HG03432 (cell line): ENCODE measurements around the gene GALR3.
"Not testable (repeated sequence)": the region's sequence is repeated elsewhere in the genome, so short reads cannot be mapped to it uniquely, and the experiment has no call there.

Experiments used
- ATAC-seq: cut with Tn5 transposase; IDR thresholded peaks from one replicate; pipeline ENCODE4 v1.9.1; 2021; ENCODE audit warnings: mild to moderate bottlenecking, moderate library complexity; ENCODE audit not compliant: unreplicated experiment

The GALR3 gene

GRCh38 chr22:37823134-37823985, at the start of gene GALR3:
GALR3 (plus strand) TSS chr22:37823382; CDS start chr22:37823407, 25 bp downstream.
- ATAC-seq, result no peak

GRCh38 chr22:37774728-37775127, 48.5 kb upstream of the GALR3 start:
- no peak for ATAC-seq

GRCh38 chr22:37775785-37776638, 47.2 kb upstream of the GALR3 start:
- ATAC-seq, result no peak

GRCh38 chr22:37776639-37777005, 46.6 kb upstream of the GALR3 start:
- no peak for ATAC-seq

- ATAC-seq, result no peak
Measured at GRCh38 chr22:37777122-37777687, 46.0 kb upstream of the GALR3 start.

GRCh38 chr22:37778370-37779009, 44.7 kb upstream of the GALR3 start:
- ATAC-seq, result no peak

- no peak for ATAC-seq
Measured at GRCh38 chr22:37781434-37782059, 41.6 kb upstream of the GALR3 start.

- ATAC-seq, result no peak
Measured at GRCh38 chr22:37782340-37783168, 40.6 kb upstream of the GALR3 start.

- ATAC-seq, result no peak
Measured at GRCh38 chr22:37784829-37785495, 38.2 kb upstream of the GALR3 start.

GRCh38 chr22:37790234-37790633, 32.9 kb upstream of the GALR3 start:
- no peak for ATAC-seq

GRCh38 chr22:37792494-37792893, 30.7 kb upstream of the GALR3 start:
- ATAC-seq, result no peak

GRCh38 chr22:37794376-37794775, 28.8 kb upstream of the GALR3 start:
- no peak for ATAC-seq

- no peak for ATAC-seq
Measured at GRCh38 chr22:37796079-37796478, 27.1 kb upstream of the GALR3 start.

- ATAC-seq, result not testable (repeated sequence)
Measured at GRCh38 chr22:37797259-37797658, 25.9 kb upstream of the GALR3 start.

- ATAC-seq, result no peak
Measured at GRCh38 chr22:37797874-37798500, 25.2 kb upstream of the GALR3 start.

- not testable (repeated sequence) for ATAC-seq
Measured at GRCh38 chr22:37799979-37800378, 23.2 kb upstream of the GALR3 start.

- ATAC-seq, result no peak
Measured at GRCh38 chr22:37801946-37802309, 21.3 kb upstream of the GALR3 start.

- ATAC-seq, result no peak
Measured at GRCh38 chr22:37802310-37803194, 20.6 kb upstream of the GALR3 start.
